Esophagus muscularis mucosa (tissue), 4 donors: ENCODE results near the gene PAK4.

Experiments
- CTCF ChIP-seq, 3 experiments: fragments of 200-600 bp in 2 of 3; fragments of 450-650 bp in 1 of 3; sonication (generic) in 2 of 3; IDR thresholded peaks; one replicate each; pipeline ENCODE4 v1.5.1; 2017 to 2019; ENCODE audit warnings: antibody characterized with exemption in 3 of 3, mild to moderate bottlenecking in 2 of 3, moderate library complexity in 1 of 3
- EP300 ChIP-seq: sonication (generic); formaldehyde crosslinking; IDR thresholded peaks from one replicate; pipeline ENCODE4 v1.6.1; 2017; ENCODE audit warnings: antibody characterized with exemption
- POLR2A ChIP-seq: fragments of 450-650 bp; IDR thresholded peaks from one replicate; pipeline ENCODE4 v1.6.1; 2017; ENCODE audit warnings: antibody characterized with exemption, moderate library complexity, mild to moderate bottlenecking, low read depth
- POLR2AphosphoS5 ChIP-seq, 2 donors: sonication (generic); formaldehyde crosslinking; IDR thresholded peaks; one replicate each; pipeline ENCODE4 v1.6.1; 2017; ENCODE audit warnings: antibody characterized with exemption in 2 of 2

DNA sequence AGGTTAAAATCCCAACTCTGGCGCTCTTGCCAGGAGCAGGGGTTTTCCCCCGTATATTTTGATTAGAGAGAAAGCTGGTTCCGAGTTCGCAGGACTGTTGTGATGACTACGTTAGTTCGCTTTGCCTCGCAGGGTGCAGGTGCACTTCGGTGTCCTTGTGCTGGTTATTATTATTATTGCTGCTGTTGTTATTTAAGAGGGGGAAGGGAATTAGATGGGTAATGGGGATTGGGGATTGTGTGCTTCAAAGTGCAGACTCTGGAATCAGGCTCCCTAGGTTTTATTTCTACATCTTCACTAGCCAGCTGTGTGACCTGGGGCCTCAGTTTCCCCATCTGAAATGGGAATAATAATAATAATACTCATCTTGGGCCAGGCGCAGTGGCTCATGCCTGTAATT, 26.2 kb upstream of the PAK4 start:
- TF ChIP-seq POLR2AphosphoS5 (IDR thresholded peaks at IDR 0.05): no peak
- no peak for TF ChIP-seq CTCF (IDR thresholded peaks at IDR 0.05)
- TF ChIP-seq POLR2A: no peak
- TF ChIP-seq EP300: no peak
